Activated naive CD4-positive, alpha-beta T cell treated with anti-CD3 and anti-CD28 coated beads, Interleukin-2, amount 10 ng/mL, durations not matched to agents 7 days and 5 days (primary cell): ENCODE results near the gene SCRT2.

Source experiments
- CTCF ChIA-PET: fragments of 350-600 bp; sonication (Branson Sonifier 250); formaldehyde crosslinking; loops from one replicate; lab custom pipeline; 2021; ENCODE audit warnings: antibody characterized with exemption; lab: Charles Lee
- DNase-seq: peaks from one replicate; pipeline ENCODE4 v3.0.0-alpha.2; 2020
- H3K27ac Mint-ChIP-seq: one replicate; pipeline ENCODE4 v1.8.0; 2021; ENCODE audit warnings: mild to moderate bottlenecking, moderate library complexity, mixed read lengths
- H3K27me3 Mint-ChIP-seq: one replicate; pipeline ENCODE4 v1.8.0; 2021; ENCODE audit warnings: mild to moderate bottlenecking, mixed read lengths
- H3K36me3 Mint-ChIP-seq: one replicate; pipeline ENCODE4 v1.8.0; 2021; ENCODE audit warnings: mixed read lengths
- H3K4me1 Mint-ChIP-seq: one replicate; pipeline ENCODE4 v1.8.0; 2021; ENCODE audit warnings: mixed read lengths
- H3K4me3 Mint-ChIP-seq: one replicate; pipeline ENCODE4 v1.8.0; 2021; ENCODE audit warnings: mild to moderate bottlenecking, moderate library complexity, mixed read lengths
- H3K9me3 Mint-ChIP-seq: one replicate; pipeline ENCODE4 v1.8.0; 2021; ENCODE audit warnings: mixed read lengths

SCRT2 gene

GRCh38 chr20:634148-634925, 41.3 kb downstream of the SCRT2 start:
- CTCF ChIA-PET: no interaction called here
- Mint-ChIP-seq H3K4me3 (no peak overlapping the region), H3K4me1 (no peaks in the 10 kb centered on the region), H3K27me3 (peaks cover 32% of the 10 kb centered on the region), H3K27ac (no peak overlapping the region), H3K36me3 (no peaks in the 10 kb centered on the region), H3K9me3 (no peaks in the 10 kb centered on the region)
- DNase-seq: no peak

GRCh38 chr20:631101-631500, 44.5 kb downstream of the SCRT2 start:
- H3K36me3 Mint-ChIP-seq: no peaks in the 10 kb centered on the region
- CTCF ChIA-PET: no interaction called here
- peaks cover 35% of the 10 kb centered on the region for H3K27me3 Mint-ChIP-seq

GRCh38 chr20:626579-626978, 49.0 kb downstream of the SCRT2 start:
- no peaks in the 10 kb centered on the region for H3K36me3 Mint-ChIP-seq
- peaks cover 40% of the 10 kb centered on the region for H3K27me3 Mint-ChIP-seq
- H3K4me3 Mint-ChIP-seq: no peak overlapping the region
- no peak for DNase-seq
- CTCF ChIA-PET: interaction anchor here (0.8 kb wide), 1 partner anchor 9 kb away, joined by 4 read pairs; no protein-coding TSS in a partner anchor
- H3K9me3 Mint-ChIP-seq: no peaks in the 10 kb centered on the region
- no peaks in the 10 kb centered on the region for H3K4me1 Mint-ChIP-seq
- no peak overlapping the region for H3K27ac Mint-ChIP-seq

More at GRCh38 chr20:631101-631500, 44.5 kb downstream of the SCRT2 start:
- Mint-ChIP-seq H3K4me1 (no peaks in the 10 kb centered on the region), H3K27ac (no peak overlapping the region), H3K9me3 (no peaks in the 10 kb centered on the region), H3K4me3 (no peak overlapping the region)
- DNase-seq: no peak

- CTCF ChIA-PET: no interaction called here
- Mint-ChIP-seq H3K27me3 (peaks cover 47% of the 10 kb centered on the region), H3K4me1 (no peaks in the 10 kb centered on the region), H3K27ac (no peak overlapping the region), H3K9me3 (no peaks in the 10 kb centered on the region), H3K36me3 (no peaks in the 10 kb centered on the region), H3K4me3 (no peak overlapping the region)
- DNase-seq: no peak
Measured at GRCh38 chr20:625360-625932, 50.2 kb downstream of the SCRT2 start.

GRCh38 chr20:623704-624103, 51.9 kb downstream of the SCRT2 start:
- no peak for DNase-seq
- H3K27me3 Mint-ChIP-seq: peaks cover 59% of the 10 kb centered on the region

GRCh38 chr20:623021-623420, 52.6 kb downstream of the SCRT2 start:
- CTCF ChIA-PET: interaction anchor here (0.8 kb wide), 1 partner anchor 14 kb away, joined by 3 read pairs; no protein-coding TSS in a partner anchor
- DNase-seq: no peak
- Mint-ChIP-seq H3K36me3 (no peaks in the 10 kb centered on the region), H3K27me3 (peaks cover 63% of the 10 kb centered on the region), H3K4me3 (no peak overlapping the region), H3K4me1 (no peaks in the 10 kb centered on the region), H3K9me3 (peaks cover under 1% of the 10 kb centered on the region), H3K27ac (no peak overlapping the region)

More at GRCh38 chr20:623704-624103, 51.9 kb downstream of the SCRT2 start:
- CTCF ChIA-PET: interaction anchor here (0.8 kb wide), 1 partner anchor 14 kb away, joined by 3 read pairs; no protein-coding TSS in a partner anchor
- H3K27ac Mint-ChIP-seq: no peak overlapping the region
- H3K4me3 Mint-ChIP-seq: no peak overlapping the region
- no peaks in the 10 kb centered on the region for H3K36me3 Mint-ChIP-seq
- H3K9me3 Mint-ChIP-seq: no peaks in the 10 kb centered on the region
- no peaks in the 10 kb centered on the region for H3K4me1 Mint-ChIP-seq

- peaks cover 4% of the 10 kb centered on the region for H3K9me3 Mint-ChIP-seq
- DNase-seq: no peak
- no peaks in the 10 kb centered on the region for H3K36me3 Mint-ChIP-seq
- peaks cover 61% of the 10 kb centered on the region for H3K27me3 Mint-ChIP-seq
- no peaks in the 10 kb centered on the region for H3K4me1 Mint-ChIP-seq
- no peak overlapping the region for H3K4me3 Mint-ChIP-seq
- CTCF ChIA-PET: interaction anchor here (0.6 kb wide), 1 partner anchor 69 kb away, joined by 3 read pairs; no protein-coding TSS in a partner anchor
- H3K27ac Mint-ChIP-seq: peak overlapping the region; percentile 29
Measured at GRCh38 chr20:622161-622560, 53.4 kb downstream of the SCRT2 start.

- DNase-seq: no peak
- no peaks in the 10 kb centered on the region for H3K4me1 Mint-ChIP-seq
- H3K27ac Mint-ChIP-seq: no peak overlapping the region
- peaks cover 55% of the 10 kb centered on the region for H3K27me3 Mint-ChIP-seq
- H3K9me3 Mint-ChIP-seq: peaks cover 4% of the 10 kb centered on the region
- CTCF ChIA-PET: no interaction called here
- no peak overlapping the region for H3K4me3 Mint-ChIP-seq
- no peaks in the 10 kb centered on the region for H3K36me3 Mint-ChIP-seq
Measured at GRCh38 chr20:621125-621756, 54.4 kb downstream of the SCRT2 start.

- CTCF ChIA-PET: interaction anchor here (0.6 kb wide), 1 partner anchor 364 kb away, joined by 3 read pairs; no protein-coding TSS in a partner anchor
- H3K27me3 Mint-ChIP-seq: peaks cover 52% of the 10 kb centered on the region
- no peak for DNase-seq
Measured at GRCh38 chr20:620246-620645, 55.4 kb downstream of the SCRT2 start.

GRCh38 chr20:618980-619379, 56.6 kb downstream of the SCRT2 start:
- Mint-ChIP-seq H3K4me3 (no peak overlapping the region), H3K4me1 (no peaks in the 10 kb centered on the region), H3K36me3 (no peaks in the 10 kb centered on the region), H3K9me3 (peaks cover 4% of the 10 kb centered on the region), H3K27me3 (peaks cover 56% of the 10 kb centered on the region), H3K27ac (no peak overlapping the region)
- CTCF ChIA-PET: interaction anchor here (1.3 kb wide), 1 partner anchor 27 kb away, joined by 5 read pairs; no protein-coding TSS in a partner anchor
- no peak for DNase-seq

More at GRCh38 chr20:620246-620645, 55.4 kb downstream of the SCRT2 start:
- Mint-ChIP-seq H3K27ac (no peak overlapping the region), H3K4me3 (no peak overlapping the region), H3K36me3 (no peaks in the 10 kb centered on the region), H3K9me3 (peaks cover 4% of the 10 kb centered on the region), H3K4me1 (no peaks in the 10 kb centered on the region)

- CTCF ChIA-PET: interaction anchor here (1.3 kb wide), 1 partner anchor 27 kb away, joined by 5 read pairs; no protein-coding TSS in a partner anchor
- Mint-ChIP-seq H3K27me3 (peaks cover 61% of the 10 kb centered on the region), H3K4me1 (no peaks in the 10 kb centered on the region), H3K27ac (no peak overlapping the region), H3K4me3 (no peak overlapping the region), H3K9me3 (peaks cover 4% of the 10 kb centered on the region), H3K36me3 (no peaks in the 10 kb centered on the region)
- DNase-seq: no peak
Measured at GRCh38 chr20:617934-618690, 57.5 kb downstream of the SCRT2 start.

GRCh38 chr20:615514-615913, 60.1 kb downstream of the SCRT2 start:
- Mint-ChIP-seq H3K4me3 (no peak overlapping the region), H3K9me3 (peaks cover 4% of the 10 kb centered on the region), H3K4me1 (peaks cover 9% of the 10 kb centered on the region), H3K27me3 (peaks cover 67% of the 10 kb centered on the region), H3K36me3 (no peaks in the 10 kb centered on the region), H3K27ac (no peak overlapping the region)
- CTCF ChIA-PET: no interaction called here
- no peak for DNase-seq

GRCh38 chr20:611843-612185, 63.8 kb downstream of the SCRT2 start:
- CTCF ChIA-PET: interaction anchor here (0.6 kb wide), 1 partner anchor 33 kb away, joined by 3 read pairs; no protein-coding TSS in a partner anchor
- H3K27me3 Mint-ChIP-seq: peaks cover 77% of the 10 kb centered on the region
- peaks cover 10% of the 10 kb centered on the region for H3K4me1 Mint-ChIP-seq
- DNase-seq: no peak
- no peak overlapping the region for H3K4me3 Mint-ChIP-seq
- no peak overlapping the region for H3K27ac Mint-ChIP-seq
- H3K9me3 Mint-ChIP-seq: no peaks in the 10 kb centered on the region
- no peaks in the 10 kb centered on the region for H3K36me3 Mint-ChIP-seq
